HCT116 (cell line): ENCODE measurements around the gene IFT25. TPM values are rescaled to one million over a fixed set of nuclear protein-coding genes. Genes with fewer than 3 reads are reported as not detected.

Experiments
- ATAC-seq: fragments of 200-7000 bp; cut with Tn5 transposase; 2 replicates; pipeline ENCODE4 v1.9.1; 2020; ENCODE audit warnings: mild to moderate bottlenecking, moderate library complexity
- BruUV-seq: library from RNA; stranded (reverse); fragments of 400-500 nt; replicated peaks from 2 replicates; lab custom pipeline; 2021; lab: Mats Ljungman, UMichigan
- CTCF ChIA-PET: fragments of 300-600 bp; sonication (Branson Sonifier 250); formaldehyde crosslinking; loops from one replicate; lab custom pipeline; 2021; ENCODE audit warnings: antibody characterized with exemption; lab: Charles Lee
- POLR2A ChIA-PET: fragments of 300-600, 350-600 bp; sonication (Branson Sonifier 250); formaldehyde crosslinking; loops from one replicate; lab custom pipeline; 2021; ENCODE audit warnings: antibody characterized with exemption; lab: Charles Lee
- RAD21 ChIA-PET, 2 experiments: fragments of 300-600 bp; sonication (Branson Sonifier 250); formaldehyde crosslinking; loops; one replicate each; lab custom pipeline; 2023; ENCODE audit warnings: low total read pairs in 2 of 2; ENCODE audit not compliant: uncharacterized antibody in 2 of 2, unreplicated experiment in 2 of 2, low non-redundant PET in 1 of 2; lab: Charles Lee
- DNase-seq: peaks from one replicate; pipeline ENCODE4 v3.0.0-alpha.2; 2010; ENCODE audit warnings: low read depth, low spot score
- H2AFZ ChIP-seq: fragments of 200-600 bp; shearing (Covaris generic), sonication (generic); 2 replicates; pipeline ENCODE4 v1.6.1; 2017; ENCODE audit warnings: low read depth, mixed run types, mixed read lengths, antibody characterized with exemption, low read length; ENCODE audit not compliant: poor library complexity, severe bottlenecking
- H3K27ac ChIP-seq: 2 replicates; pipeline ENCODE4 v1.5.1; 2012; ENCODE audit warnings: low read depth, low read length
- H3K27me3 ChIP-seq: fragments of 200-600 bp; sonication (generic); 2 replicates; pipeline ENCODE4 v1.6.1; 2016; ENCODE audit warnings: mixed run types, low read length, mixed read lengths; ENCODE audit not compliant: insufficient read depth
- H3K36me3 ChIP-seq, 2 experiments: fragments of 200-500 bp in 1 of 2; fragments of 200-600 bp in 1 of 2; sonication (Bioruptor generic) in 1 of 2; sonication (generic) in 1 of 2; 2 replicates each; pipeline versions ENCODE4 v1.5.1 to v1.6.1; 2014 to 2016; ENCODE audit warnings: low read length in 2 of 2, inconsistent platforms in 1 of 2, mixed read lengths in 1 of 2, mixed run types in 1 of 2; ENCODE audit not compliant: insufficient read depth in 2 of 2, control insufficient read depth in 1 of 2
- H3K4me1 ChIP-seq, 2 experiments: fragments of 200-600 bp in 1 of 2; sonication (generic) in 1 of 2; 2 replicates each; pipeline versions ENCODE4 v1.5.1 to v1.6.1; 2012 to 2017; ENCODE audit warnings: low read length in 2 of 2, inconsistent platforms in 1 of 2, mild to moderate bottlenecking in 1 of 2, mixed read lengths in 1 of 2, mixed run types in 1 of 2, moderate library complexity in 1 of 2; ENCODE audit not compliant: insufficient read depth in 2 of 2, control insufficient read depth in 1 of 2
- H3K4me2 ChIP-seq: fragments of 200-600 bp; sonication (generic); 2 replicates; pipeline ENCODE4 v1.6.1; 2017; ENCODE audit warnings: mixed run types, low read length, mixed read lengths
- H3K4me3 ChIP-seq, 2 experiments: fragments of 200-600 bp in 1 of 2; sonication (generic) in 1 of 2; replicated peaks in 1 of 2; 2 replicates each; pipeline ENCODE4 v1.5.1; 2011 to 2016; ENCODE audit warnings: low read length in 2 of 2, control low read depth in 1 of 2, low read depth in 1 of 2, mild to moderate bottlenecking in 1 of 2, mixed read lengths in 1 of 2, mixed run types in 1 of 2
- H3K79me2 ChIP-seq: fragments of 200-600 bp; sonication (generic); 2 replicates; pipeline ENCODE4 v1.6.1; 2017; ENCODE audit warnings: mild to moderate bottlenecking, mixed run types, low read length, moderate library complexity, mixed read lengths; ENCODE audit not compliant: insufficient read depth
- H3K9ac ChIP-seq: fragments of 200-600 bp; sonication (generic); 2 replicates; pipeline ENCODE4 v1.6.1; 2016; ENCODE audit warnings: low read length, mixed read lengths
- H3K9me2 ChIP-seq: fragments of 200-600 bp; sonication (generic), shearing (Covaris generic); 2 replicates; pipeline ENCODE4 v1.6.1; 2017; ENCODE audit warnings: mixed run types, mild to moderate bottlenecking, moderate library complexity; ENCODE audit not compliant: insufficient read depth
- H3K9me3 ChIP-seq, 2 experiments: fragments of 200-500 bp in 1 of 2; fragments of 200-600 bp in 1 of 2; sonication (Bioruptor generic) in 1 of 2; sonication (generic) in 1 of 2; 2 replicates each; pipeline ENCODE4 v1.6.1; 2014 to 2017; ENCODE audit warnings: low read length in 2 of 2, mixed read lengths in 2 of 2, inconsistent platforms in 1 of 2, low read depth in 1 of 2, mild to moderate bottlenecking in 1 of 2, mixed run types in 1 of 2, moderate library complexity in 1 of 2; ENCODE audit not compliant: control insufficient read depth in 1 of 2, insufficient read depth in 1 of 2
- H4K20me1 ChIP-seq: fragments of 200-600 bp; sonication (generic), shearing (Covaris generic); 2 replicates; pipeline ENCODE4 v1.6.1; 2017; ENCODE audit warnings: mixed run types, mild to moderate bottlenecking, moderate library complexity; ENCODE audit not compliant: insufficient read depth
- CBX3 ChIP-seq: IDR thresholded peaks from 2 replicates; pipeline ENCODE4 v1.6.1; 2012; ENCODE audit warnings: low read depth
- EGR1 ChIP-seq: IDR thresholded peaks from 2 replicates; pipeline ENCODE4 v1.6.1; 2012; ENCODE audit warnings: low read depth
- ELF1 ChIP-seq: IDR thresholded peaks from 2 replicates; pipeline ENCODE4 v1.6.1; 2012; ENCODE audit warnings: low read depth, borderline replicate concordance
- EZH2 ChIP-seq: fragments of 200-600 bp; sonication (generic); IDR thresholded peaks from 2 replicates; pipeline ENCODE4 v1.6.1; 2017; ENCODE audit warnings: antibody characterized with exemption, mixed run types
- EZH2phosphoT487 ChIP-seq: fragments of 200-600 bp; IDR thresholded peaks from 2 replicates; pipeline ENCODE4 v1.6.1; 2018; ENCODE audit warnings: antibody characterized with exemption, borderline replicate concordance
- FOSL1 ChIP-seq: IDR thresholded peaks from 2 replicates; pipeline ENCODE4 v1.6.1; 2012; ENCODE audit warnings: low read depth
- JUND ChIP-seq: IDR thresholded peaks from 2 replicates; pipeline ENCODE4 v1.6.1; 2012
- POLR2AphosphoS5 ChIP-seq: IDR thresholded peaks from 2 replicates; pipeline ENCODE4 v1.6.1; 2011; ENCODE audit warnings: mild to moderate bottlenecking, low read depth, low read length, moderate library complexity
- SIN3A ChIP-seq: IDR thresholded peaks from 2 replicates; pipeline ENCODE4 v1.6.1; 2012; ENCODE audit warnings: low read depth
- SP1 ChIP-seq: IDR thresholded peaks from 2 replicates; pipeline ENCODE4 v1.6.1; 2012; ENCODE audit warnings: low read depth
- TCF7L2 ChIP-seq: IDR thresholded peaks from 2 replicates; pipeline ENCODE4 v1.7.0; 2011; ENCODE audit warnings: borderline replicate concordance, inconsistent platforms; ENCODE audit not compliant: insufficient read depth, insufficient read length; ENCODE audit errors: extremely low read depth
- YY1 ChIP-seq: IDR thresholded peaks from 2 replicates; pipeline ENCODE4 v1.6.1; 2011; ENCODE audit warnings: low read length, low read depth, moderate library complexity, mild to moderate bottlenecking; ENCODE audit not compliant: insufficient replicate concordance; ENCODE audit errors: extremely low read depth
- ZBTB33 ChIP-seq: IDR thresholded peaks from 2 replicates; pipeline ENCODE4 v1.6.1; 2011; ENCODE audit warnings: mild to moderate bottlenecking, low read length, moderate library complexity; ENCODE audit not compliant: insufficient replicate concordance; ENCODE audit errors: extremely low read depth
- ZFX ChIP-seq: fragments of 450-650 bp; IDR thresholded peaks from 2 replicates; pipeline ENCODE4 v1.6.1; 2017
- intact Hi-C: fragments of 100-400 bp; cut with micrococcal nuclease; formaldehyde crosslinking; loops from 2 replicates; pipeline ENCODE4 v1.10.0; 2022
- total RNA-seq: library from RNA; stranded (reverse); gene quantifications from one replicate; pipeline ENCODE4 v1.2.1, GENCODE V29; 2021; ENCODE audit not compliant: unreplicated experiment
- TF ChIP-seq, protein P1 (sequence below): IDR thresholded peaks from 2 replicates; pipeline ENCODE4 v1.6.1; 2012
- TF ChIP-seq, protein P2 (sequence below): IDR thresholded peaks from 2 replicates; pipeline ENCODE4 v1.6.1; 2012

Gene IFT25
- total RNA-seq, 1 experiment from 2014 or later, result 45.1 TPM

GRCh38 chr1:53899206-53899628 is 46.3 kb downstream of the IFT25 start:
- H4K20me1 ChIP-seq, result no peaks in the 10 kb centered on the region
- no peaks in the 10 kb centered on the region for H3K9me3 ChIP-seq
- BruUV-seq, result no TSS peak
- no peaks in the 10 kb centered on the region for H3K27me3 ChIP-seq
- H3K79me2 ChIP-seq, result no peaks in the 10 kb centered on the region
- POLR2A ChIA-PET, result no interaction called here
- H3K36me3 ChIP-seq, result no peaks in the 10 kb centered on the region
- peaks cover 0 to 8% of the 10 kb centered on the region in 2 experiments; a peak in 1 of 4 replicates for H3K4me1 ChIP-seq
- CTCF ChIA-PET, result interaction anchor here (0.8 kb wide), 1 partner anchor 21 kb away, joined by 3 read pairs; no protein-coding TSS in a partner anchor
- no peak overlapping the region for H2AFZ ChIP-seq
- no peak for DNase-seq
- H3K9ac ChIP-seq, result no peak overlapping the region
- ATAC-seq, result no peak
- no peak overlapping the region for H3K4me2 ChIP-seq
- intact Hi-C loops, result no loop called here
- RAD21 ChIA-PET, result no interaction called here
- H3K9me2 ChIP-seq, result no peaks in the 10 kb centered on the region
- TF ChIP-seq SP1 (no peak), EGR1 (no peak), ZFX (no peak), FOSL1 (no peak), TCF7L2 (no peak), EZH2 (no peak), POLR2AphosphoS5 (no peak), JUND (no peak), EZH2phosphoT487 (no peak), YY1 (no peak), CBX3 (no peak), ZBTB33 (no peak), SIN3A (no peak), ELF1 (no peak)
- TF ChIP-seq, protein P1, sequence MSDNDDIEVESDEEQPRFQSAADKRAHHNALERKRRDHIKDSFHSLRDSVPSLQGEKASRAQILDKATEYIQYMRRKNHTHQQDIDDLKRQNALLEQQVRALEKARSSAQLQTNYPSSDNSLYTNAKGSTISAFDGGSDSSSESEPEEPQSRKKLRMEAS, result no peak
- TF ChIP-seq, protein P2, sequence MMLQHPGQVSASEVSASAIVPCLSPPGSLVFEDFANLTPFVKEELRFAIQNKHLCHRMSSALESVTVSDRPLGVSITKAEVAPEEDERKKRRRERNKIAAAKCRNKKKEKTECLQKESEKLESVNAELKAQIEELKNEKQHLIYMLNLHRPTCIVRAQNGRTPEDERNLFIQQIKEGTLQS, result no peak
- no peak overlapping the region for H3K27ac ChIP-seq
- no peak overlapping the region for H3K4me3 ChIP-seq
